ENCODE results near the gene ZFPL1. TPM values are rescaled to one million over a fixed set of nuclear protein-coding genes. Genes with fewer than 3 reads are reported as not detected.

Gene ZFPL1
- total and polyA plus RNA-seq, 10 of the 15 experiments (the other 5 are each of a cell fraction or from before 2014, with no cell fraction given) = 2.2 to 37.8 (median 27.0) TPM

- Histone ChIP-seq H2AFZ (ENCODE audit: control insufficient read depth, low read depth, low read length) (no peak within 1 kb of the TSS), H3K9ac (ENCODE audit: control insufficient read depth, insufficient read depth, low read length) (no peak within 1 kb of the TSS), H3K27ac (ENCODE audit: control insufficient read depth, insufficient read depth) (no peak within 1 kb of the TSS), H3K9me3 (replicated peaks; ENCODE audit: control insufficient read depth, insufficient read depth, low read length) (no peaks in the 10 kb centered on the region), H3K79me2 (ENCODE audit: control insufficient read depth, insufficient read depth, low read length) (no peaks in the 10 kb centered on the region), H3K27me3 (replicated peaks in 1 of 2; ENCODE audit: control insufficient read depth in 2 of 2, insufficient read depth in 2 of 2, low read length in 1 of 2) (no peaks in the 10 kb centered on the region), H3K4me2 (ENCODE audit: control insufficient read depth, insufficient read depth) (no peak within 1 kb of the TSS), H3K4me3 (no peak within 1 kb of the TSS), H3K36me3 (ENCODE audit: control insufficient read depth in 2 of 2, insufficient read depth in 2 of 2, low read length in 1 of 2) (no peaks in the 10 kb centered on the region), H4K20me1 (ENCODE audit: control insufficient read depth, insufficient read depth) (no peaks in the 10 kb centered on the region), H3K4me1 (ENCODE audit: control insufficient read depth, insufficient read depth, low read length) (peaks cover 41% of the 10 kb centered on the region)
- ChIA-PET CTCF (interaction anchor here (1.1 kb wide), 2 partner anchors 59 to 211 kb away, joined by 3 read pairs; partner anchors contain the start of gene ZNHIT2), POLR2A (interaction anchor here (0.6 to 1.4 kb wide), 5 partner anchors 9 to 269 kb away, joined by 3 to 7 read pairs (median 3); partner anchors contain the start of gene SAC3D1), RAD21 (ENCODE audit: unreplicated experiment) (no interaction called here), SMC1A (ENCODE audit: uncharacterized antibody, unreplicated experiment) (no interaction called here)
- TF ChIP-seq SUZ12 (IDR thresholded peaks at IDR 0.05; ENCODE audit: unreplicated experiment) (no peak), CREM (IDR thresholded peaks at IDR 0.05; ENCODE audit: low read depth) (no peak), TARDBP (IDR thresholded peaks at IDR 0.05; ENCODE audit: borderline replicate concordance) (no peak), STAT3 (IDR thresholded peaks at IDR 0.05; ENCODE audit: low read depth, low read length) (no peak), SRF (IDR thresholded peaks at IDR 0.05; ENCODE audit: low read depth in 2 of 2, low read length in 2 of 2) (no peak), CUX1 (IDR thresholded peaks at IDR 0.05; ENCODE audit: insufficient replicate concordance, low read depth, low read length) (no peak), HCFC1 (IDR thresholded peaks at IDR 0.05; ENCODE audit: low read length) (no peak), ETV6 (conservative IDR thresholded peaks at IDR 0.05 in 1 of 2, IDR thresholded peaks at IDR 0.05 in 1 of 2; ENCODE audit: borderline replicate concordance in 1 of 2, low read depth in 1 of 2) (no peak), BRCA1 (IDR thresholded peaks at IDR 0.05; ENCODE audit: low read depth, low read length) (no peak), SP1 (IDR thresholded peaks at IDR 0.05; ENCODE audit: low read depth, low read length) (no peak), HSF1 (IDR thresholded peaks at IDR 0.05; ENCODE audit: low read depth, low read length) (no peak), SMARCA5 (IDR thresholded peaks at IDR 0.05) (no peak), NFYB (IDR thresholded peaks at IDR 0.05; ENCODE audit: insufficient read depth, low read depth, low read length) (no peak), ZNF274 (IDR thresholded peaks at IDR 0.05; ENCODE audit: insufficient read depth, insufficient read length) (no peak), KDM1A (IDR thresholded peaks at IDR 0.05; ENCODE audit: borderline replicate concordance) (no peak), TCF3 (IDR thresholded peaks at IDR 0.05; ENCODE audit: borderline replicate concordance, insufficient read depth, low read depth, low read length) (no peak), RELA (IDR thresholded peaks at IDR 0.05; ENCODE audit: borderline replicate concordance, partially characterized antibody) (no peak)
- ATAC-seq (no peak), FAIRE-seq (no peak), DNase-seq (ENCODE audit: low read depth, low spot score) (no peak)
- intact Hi-C loops (cut with micrococcal nuclease; ENCODE audit: unreplicated experiment) = no loop called here
- BruUV-seq (replicated peaks) = no TSS peak
- WGBS (ENCODE audit: insufficient coverage, insufficient replicate concordance, low lambda C conversion rate, missing lambda C conversion rate) = 66% methylated on average over 8 of the region's 8 CpGs
- in situ Hi-C loops (cut with MboI) = no loop called here
These were observed 25.5 kb upstream of the ZFPL1 start, which contains the start of gene NAALADL1 for GRCh38 chr11:65058419-65059054. TSS of gene NAALADL1 (minus strand) at chr11:65058553. CDS start at chr11:65058521, 32 bp downstream.

All from GM12878 (cell line).